ENCODE results near the gene SIK2. TPM values are rescaled to one million over a fixed set of nuclear protein-coding genes. Genes with fewer than 3 reads are reported as not detected.
A peak's percentile ranks its signal among the peaks of the same experiment; 100 is the strongest.

The SIK2 gene
- total RNA-seq, 1 donor from 2014 or later: 16.3 TPM

DNA sequence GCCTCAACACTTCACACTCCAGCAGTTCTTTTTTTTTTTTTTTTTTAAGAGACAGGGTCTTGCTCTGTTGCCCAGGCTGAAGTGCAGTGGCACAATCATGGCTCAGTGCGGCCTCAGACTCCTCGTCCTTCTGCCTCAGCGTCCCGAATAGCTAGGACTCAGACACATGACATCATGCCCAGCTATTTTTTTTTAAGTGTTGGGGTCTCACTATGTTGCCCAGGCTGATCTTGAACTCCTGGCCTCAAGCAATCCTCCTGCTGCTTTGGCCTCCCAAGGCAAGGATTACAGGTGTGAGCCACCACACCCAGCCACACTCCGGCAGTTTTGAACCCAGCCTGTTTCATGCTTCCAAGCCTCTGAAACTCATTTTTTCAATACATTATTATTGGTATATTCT is 160.3 kb downstream of the SIK2 start:
- H3K4me1 Mint-ChIP-seq: peaks cover 27% of the 10 kb centered on the region
- Histone ChIP-seq H3K27me3 (peaks cover 5% of the 10 kb centered on the region), H2AFZ (replicated peaks) (no peak overlapping the region), H3K36me3 (peaks cover 7% of the 10 kb centered on the region), H3F3A (ENCODE audit: low read depth) (peaks cover 30% of the 10 kb centered on the region), H3K4me3 (no peak overlapping the region), H3K79me2 (ENCODE audit: low read depth) (peaks cover 27% of the 10 kb centered on the region), H3K27ac (no peak overlapping the region), H4K20me1 (ENCODE audit: low read depth) (peaks cover 39% of the 10 kb centered on the region), H3K9ac (no peak overlapping the region), H3K4me1 (peaks cover 20% of the 10 kb centered on the region), H3K9me3 (ENCODE audit: low read depth) (no peaks in the 10 kb centered on the region), H3K4me2 (peak overlapping the region; percentile 29)
- DNase-seq (ENCODE audit: low spot score): no peak
- H3K27ac Mint-ChIP-seq: no peak overlapping the region
- H3K27me3 Mint-ChIP-seq (ENCODE audit: insufficient read depth, low read depth): peaks cover 6% of the 10 kb centered on the region
- no peak overlapping the region for H3K4me3 Mint-ChIP-seq
- H3K36me3 Mint-ChIP-seq: peaks cover 24% of the 10 kb centered on the region
- no peak for TF ChIP-seq EZH2 (IDR thresholded peaks at IDR 0.05)
- TF ChIP-seq EZH2phosphoT487 (IDR thresholded peaks at IDR 0.05): no peak
- TF ChIP-seq, protein P1, sequence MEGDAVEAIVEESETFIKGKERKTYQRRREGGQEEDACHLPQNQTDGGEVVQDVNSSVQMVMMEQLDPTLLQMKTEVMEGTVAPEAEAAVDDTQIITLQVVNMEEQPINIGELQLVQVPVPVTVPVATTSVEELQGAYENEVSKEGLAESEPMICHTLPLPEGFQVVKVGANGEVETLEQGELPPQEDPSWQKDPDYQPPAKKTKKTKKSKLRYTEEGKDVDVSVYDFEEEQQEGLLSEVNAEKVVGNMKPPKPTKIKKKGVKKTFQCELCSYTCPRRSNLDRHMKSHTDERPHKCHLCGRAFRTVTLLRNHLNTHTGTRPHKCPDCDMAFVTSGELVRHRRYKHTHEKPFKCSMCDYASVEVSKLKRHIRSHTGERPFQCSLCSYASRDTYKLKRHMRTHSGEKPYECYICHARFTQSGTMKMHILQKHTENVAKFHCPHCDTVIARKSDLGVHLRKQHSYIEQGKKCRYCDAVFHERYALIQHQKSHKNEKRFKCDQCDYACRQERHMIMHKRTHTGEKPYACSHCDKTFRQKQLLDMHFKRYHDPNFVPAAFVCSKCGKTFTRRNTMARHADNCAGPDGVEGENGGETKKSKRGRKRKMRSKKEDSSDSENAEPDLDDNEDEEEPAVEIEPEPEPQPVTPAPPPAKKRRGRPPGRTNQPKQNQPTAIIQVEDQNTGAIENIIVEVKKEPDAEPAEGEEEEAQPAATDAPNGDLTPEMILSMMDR (IDR thresholded peaks at IDR 0.05): no peak
- H3K9me3 Mint-ChIP-seq: no peaks in the 10 kb centered on the region

DNA sequence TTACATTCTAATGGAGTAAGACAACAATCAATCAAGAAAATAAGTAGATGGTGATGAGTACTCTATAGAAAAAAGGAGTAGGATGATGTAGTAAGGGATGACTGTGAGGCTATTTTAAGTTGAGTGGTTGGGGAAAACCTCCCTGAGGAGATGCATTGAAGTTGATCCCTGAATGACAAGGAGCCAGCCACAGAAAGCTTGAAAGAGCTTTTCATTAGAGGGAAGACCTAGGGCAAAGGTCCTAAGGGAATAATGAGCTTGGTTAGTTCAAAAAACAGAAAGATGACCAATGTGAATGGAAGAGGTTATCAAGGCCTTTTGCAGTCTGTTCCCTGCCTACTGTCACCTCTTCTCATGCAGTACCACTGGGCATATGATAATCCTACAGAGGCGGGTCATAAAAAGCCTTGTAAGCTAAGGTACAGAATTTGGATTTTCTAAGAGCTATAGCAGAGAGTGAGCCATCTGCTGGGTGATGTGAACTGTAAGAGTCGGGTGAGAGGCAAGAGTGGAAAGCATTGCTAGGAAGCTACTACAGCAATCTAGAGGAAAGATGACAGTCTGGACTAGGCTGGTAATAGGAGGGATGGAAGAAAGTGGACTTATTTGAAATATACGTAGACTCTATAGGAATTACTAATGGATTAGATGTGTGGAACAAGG is 160.9 kb downstream of the SIK2 start:
- H3K4me1 ChIP-seq: peaks cover 20% of the 10 kb centered on the region
- H3K27ac Mint-ChIP-seq: no peak overlapping the region

DNA sequence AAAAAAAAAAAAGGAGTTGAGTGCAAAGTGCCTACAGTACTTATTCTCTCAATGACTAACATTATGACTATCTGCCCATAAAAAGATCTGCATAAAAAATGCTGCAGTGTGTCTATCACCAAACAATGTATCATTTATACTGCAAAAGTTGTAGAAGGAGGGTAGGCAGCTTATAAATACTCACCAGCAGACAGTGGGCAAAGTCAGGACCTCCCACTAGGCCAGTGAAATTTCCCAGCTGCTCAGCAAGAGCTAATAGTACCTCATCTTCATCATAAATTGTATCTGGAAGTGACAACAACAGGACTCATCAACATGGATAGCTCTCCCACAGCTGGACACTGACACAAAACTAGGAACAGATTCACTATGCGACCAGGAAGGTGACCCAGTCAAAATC is 162.4 kb downstream of the SIK2 start:
- no peak for DNase-seq (ENCODE audit: low spot score)
- Mint-ChIP-seq H3K4me1 (peaks cover 27% of the 10 kb centered on the region), H3K4me3 (peak overlapping the region; percentile 91), H3K27ac (no peak overlapping the region), H3K27me3 (ENCODE audit: insufficient read depth, low read depth) (peaks cover 6% of the 10 kb centered on the region), H3K9me3 (no peaks in the 10 kb centered on the region), H3K36me3 (peaks cover 10% of the 10 kb centered on the region)
- Histone ChIP-seq H3K4me1 (peaks cover 20% of the 10 kb centered on the region), H3K4me3 (peak overlapping the region; percentile 92), H3K27ac (no peak overlapping the region), H4K20me1 (ENCODE audit: low read depth) (peaks cover 39% of the 10 kb centered on the region), H3F3A (ENCODE audit: low read depth) (peaks cover 35% of the 10 kb centered on the region), H3K9me3 (ENCODE audit: low read depth) (no peaks in the 10 kb centered on the region), H3K4me2 (peak overlapping the region; percentile 74), H3K79me2 (ENCODE audit: low read depth) (peaks cover 27% of the 10 kb centered on the region), H2AFZ (replicated peaks) (no peak overlapping the region), H3K36me3 (peaks cover 7% of the 10 kb centered on the region), H3K9ac (no peak overlapping the region), H3K27me3 (peaks cover 5% of the 10 kb centered on the region)
- TF ChIP-seq, protein P1 (IDR thresholded peaks at IDR 0.05): no peak
- TF ChIP-seq EZH2phosphoT487 (IDR thresholded peaks at IDR 0.05) (no peak), EZH2 (IDR thresholded peaks at IDR 0.05) (no peak)

More for the DNA sequence above, 160.9 kb downstream of the SIK2 start:
- peaks cover 6% of the 10 kb centered on the region for H3K27me3 Mint-ChIP-seq (ENCODE audit: insufficient read depth, low read depth)
- H3K36me3 Mint-ChIP-seq: peaks cover 21% of the 10 kb centered on the region
- peaks cover 27% of the 10 kb centered on the region for H3K4me1 Mint-ChIP-seq
- Histone ChIP-seq H3K36me3 (peaks cover 7% of the 10 kb centered on the region), H3K27me3 (peaks cover 5% of the 10 kb centered on the region), H3K9ac (no peak overlapping the region), H3K79me2 (ENCODE audit: low read depth) (peaks cover 27% of the 10 kb centered on the region), H4K20me1 (ENCODE audit: low read depth) (peaks cover 39% of the 10 kb centered on the region), H3K4me2 (peak overlapping the region; percentile 29), H3K27ac (no peak overlapping the region), H2AFZ (replicated peaks) (no peak overlapping the region), H3K4me3 (no peak overlapping the region), H3K9me3 (ENCODE audit: low read depth) (no peaks in the 10 kb centered on the region), H3F3A (ENCODE audit: low read depth) (peaks cover 35% of the 10 kb centered on the region)
- TF ChIP-seq EZH2phosphoT487 (IDR thresholded peaks at IDR 0.05) (no peak), EZH2 (IDR thresholded peaks at IDR 0.05) (no peak)
- TF ChIP-seq, protein P1 (IDR thresholded peaks at IDR 0.05): peak; percentile 23
- H3K4me3 Mint-ChIP-seq: no peak overlapping the region
- H3K9me3 Mint-ChIP-seq: no peaks in the 10 kb centered on the region
- DNase-seq (ENCODE audit: low spot score): peak; percentile 52
